ENCODE data around the gene ELFN1.

Gene ELFN1

GRCh38 chr7:1698201-1698600 is 28.1 kb downstream of the ELFN1 start:
- Histone ChIP-seq H3K36me3 (ENCODE audit: control insufficient read depth, insufficient read depth, low read length) (peaks cover 31% of the 10 kb centered on the region), H3K4me1 (ENCODE audit: control insufficient read depth, insufficient read depth, low read length, poor library complexity, severe bottlenecking) (peaks cover 23% of the 10 kb centered on the region), H3K9me3 (ENCODE audit: control insufficient read depth, low read length) (peaks cover 8% of the 10 kb centered on the region), H3K27ac (ENCODE audit: low read depth, low read length, severe bottlenecking) (no peak overlapping the region), H3K4me3 (ENCODE audit: extremely low read depth, insufficient read depth, low read length, poor library complexity, severe bottlenecking) (no peak overlapping the region)
- WGBS, 2 experiments (ENCODE audit: insufficient coverage in 2 of 2), result 43 to 57% methylated on average over 5 of the region's 9 CpGs

DNA sequence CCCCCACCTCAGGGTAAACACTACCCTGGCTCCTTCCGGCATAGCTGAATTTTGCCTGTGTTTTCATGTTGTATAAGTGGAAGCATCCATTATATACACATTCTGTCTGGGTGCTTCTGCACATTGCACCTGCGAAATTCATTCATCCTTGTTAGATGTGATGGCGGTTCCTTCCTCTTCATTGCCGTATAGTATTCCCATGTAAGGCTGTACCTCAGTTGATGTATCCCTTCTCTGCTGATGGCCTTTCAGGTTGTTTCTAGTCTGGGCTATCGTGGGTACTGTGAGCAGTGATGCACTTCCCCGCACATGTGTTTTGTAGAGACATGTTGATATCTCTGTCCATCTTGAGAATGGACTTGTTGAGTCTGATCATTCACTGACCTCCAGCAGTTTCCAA is 28.9 kb downstream of the ELFN1 start:
- H3K9me3 ChIP-seq (ENCODE audit: control insufficient read depth, low read length), result peaks cover 8% of the 10 kb centered on the region
- peaks cover 23% of the 10 kb centered on the region for H3K4me1 ChIP-seq (ENCODE audit: control insufficient read depth, insufficient read depth, low read length, poor library complexity, severe bottlenecking)
- 100% methylated on average over 2 to 5 of the region's 6 CpGs for WGBS, 2 experiments (ENCODE audit: insufficient coverage in 2 of 2)
- H3K36me3 ChIP-seq (ENCODE audit: control insufficient read depth, insufficient read depth, low read length), result peaks cover 31% of the 10 kb centered on the region
- no peak overlapping the region for H3K27ac ChIP-seq (ENCODE audit: low read depth, low read length, severe bottlenecking)
- no peak overlapping the region for H3K4me3 ChIP-seq (ENCODE audit: extremely low read depth, insufficient read depth, low read length, poor library complexity, severe bottlenecking)

GRCh38 chr7:1700086-1700485 is 30.0 kb downstream of the ELFN1 start:
- Histone ChIP-seq H3K36me3 (ENCODE audit: control insufficient read depth, insufficient read depth, low read length) (peaks cover 31% of the 10 kb centered on the region), H3K4me3 (ENCODE audit: extremely low read depth, insufficient read depth, low read length, poor library complexity, severe bottlenecking) (no peak overlapping the region), H3K27ac (ENCODE audit: low read depth, low read length, severe bottlenecking) (no peak overlapping the region), H3K9me3 (ENCODE audit: control insufficient read depth, low read length) (peaks cover 8% of the 10 kb centered on the region), H3K4me1 (ENCODE audit: control insufficient read depth, insufficient read depth, low read length, poor library complexity, severe bottlenecking) (peaks cover 13% of the 10 kb centered on the region)
- WGBS, 2 experiments (ENCODE audit: insufficient coverage in 2 of 2), result 92 to 93% methylated on average over 10 of the region's 11 CpGs

- WGBS, 2 experiments (ENCODE audit: insufficient coverage in 2 of 2), result 93% methylated on average over 25 to 27 of the region's 27 CpGs
- Histone ChIP-seq H3K36me3 (ENCODE audit: control insufficient read depth, insufficient read depth, low read length) (peaks cover 32% of the 10 kb centered on the region), H3K4me1 (ENCODE audit: control insufficient read depth, insufficient read depth, low read length, poor library complexity, severe bottlenecking) (peaks cover 13% of the 10 kb centered on the region), H3K4me3 (ENCODE audit: extremely low read depth, insufficient read depth, low read length, poor library complexity, severe bottlenecking) (no peak overlapping the region), H3K27ac (ENCODE audit: low read depth, low read length, severe bottlenecking) (no peak overlapping the region), H3K9me3 (ENCODE audit: control insufficient read depth, low read length) (peaks cover 8% of the 10 kb centered on the region)
Observed at GRCh38 chr7:1700536-1701333, 30.7 kb downstream of the ELFN1 start.

GRCh38 chr7:1702652-1703051 is 32.6 kb downstream of the ELFN1 start:
- H3K36me3 ChIP-seq (ENCODE audit: control insufficient read depth, insufficient read depth, low read length), result peaks cover 38% of the 10 kb centered on the region
- H3K9me3 ChIP-seq (ENCODE audit: control insufficient read depth, low read length), result peaks cover 8% of the 10 kb centered on the region
- WGBS, 2 experiments (ENCODE audit: insufficient coverage in 2 of 2), result 100% methylated on average over 1 of the region's 4 CpGs; no CpG with 5 or more reads in 1 of the 2 experiments
- no peak overlapping the region for H3K27ac ChIP-seq (ENCODE audit: low read depth, low read length, severe bottlenecking)
- peaks cover 2% of the 10 kb centered on the region for H3K4me1 ChIP-seq (ENCODE audit: control insufficient read depth, insufficient read depth, low read length, poor library complexity, severe bottlenecking)
- no peak overlapping the region for H3K4me3 ChIP-seq (ENCODE audit: extremely low read depth, insufficient read depth, low read length, poor library complexity, severe bottlenecking)

DNA sequence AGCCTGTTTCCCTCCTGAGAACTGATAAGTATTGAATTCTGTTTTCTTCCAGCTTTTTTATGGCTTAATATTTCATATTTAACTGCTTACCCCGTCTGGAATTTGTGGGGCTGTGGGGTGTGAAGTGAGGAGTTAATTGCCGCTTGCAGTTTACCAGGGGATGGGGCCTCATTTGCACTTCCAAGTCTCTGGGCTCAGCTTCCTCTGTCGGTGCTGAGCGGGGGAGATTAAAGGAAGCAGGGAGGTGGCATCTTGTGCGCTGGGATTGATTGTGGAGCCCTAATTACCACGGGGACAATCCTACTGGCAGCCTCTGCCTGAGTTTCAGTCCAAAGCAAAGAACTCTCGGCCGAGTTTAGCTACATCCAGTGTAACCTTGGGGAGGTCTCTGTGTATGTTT is 33.4 kb downstream of the ELFN1 start:
- Histone ChIP-seq H3K9me3 (ENCODE audit: control insufficient read depth, low read length) (peaks cover 8% of the 10 kb centered on the region), H3K27ac (ENCODE audit: low read depth, low read length, severe bottlenecking) (no peak overlapping the region), H3K36me3 (ENCODE audit: control insufficient read depth, insufficient read depth, low read length) (peaks cover 46% of the 10 kb centered on the region), H3K4me3 (ENCODE audit: extremely low read depth, insufficient read depth, low read length, poor library complexity, severe bottlenecking) (no peak overlapping the region), H3K4me1 (ENCODE audit: control insufficient read depth, insufficient read depth, low read length, poor library complexity, severe bottlenecking) (no peaks in the 10 kb centered on the region)
- 13 to 18% methylated on average over 6 to 7 of the region's 8 CpGs for WGBS, 2 experiments (ENCODE audit: insufficient coverage in 2 of 2)

DNA sequence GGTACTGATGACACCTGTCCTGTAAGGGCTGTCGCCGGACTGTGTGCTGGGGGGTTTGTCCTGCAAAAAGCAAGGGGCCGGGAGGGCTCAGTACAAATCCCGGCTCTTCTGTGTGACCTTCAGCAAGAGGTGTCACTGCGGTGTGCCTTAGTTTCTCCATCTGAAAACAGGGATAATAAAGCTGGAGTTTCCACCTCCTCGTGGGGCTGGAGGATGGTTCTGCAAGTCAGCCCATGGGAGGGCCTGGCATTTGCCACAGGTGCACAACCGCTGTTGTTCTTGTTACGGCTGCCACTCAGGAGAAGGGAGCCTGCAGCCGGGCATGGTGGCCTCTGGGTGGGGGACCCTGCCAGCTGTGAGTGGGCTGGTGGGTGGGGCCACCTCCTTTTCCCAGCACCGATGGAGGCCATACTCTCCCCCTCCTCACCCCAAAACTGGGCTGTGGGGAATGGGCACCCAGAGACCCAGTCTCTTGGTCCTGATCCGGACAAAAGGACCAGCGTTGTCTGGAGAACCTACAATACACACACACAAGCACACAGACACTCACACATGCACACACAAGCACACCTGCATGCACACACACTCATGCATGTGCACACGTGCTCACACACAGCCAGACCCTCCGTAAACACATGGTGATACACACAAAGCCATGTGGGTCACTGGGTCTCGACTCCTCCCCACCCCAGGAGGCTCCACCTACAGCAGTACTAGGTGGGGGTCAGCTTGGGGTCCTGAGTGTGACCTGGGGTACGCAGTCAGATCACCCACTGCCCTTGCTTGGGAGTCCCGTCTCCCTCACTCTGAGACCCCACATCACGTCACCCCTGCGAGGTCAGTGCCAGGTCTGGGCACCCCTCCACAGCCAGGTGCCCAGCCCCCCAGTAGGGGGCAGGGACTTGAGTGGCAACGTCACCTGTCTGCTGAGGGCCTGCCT is 34.1 kb downstream of the ELFN1 start:
- no peaks in the 10 kb centered on the region for H3K4me1 ChIP-seq (ENCODE audit: control insufficient read depth, insufficient read depth, low read length, poor library complexity, severe bottlenecking)
- peaks cover 47% of the 10 kb centered on the region for H3K36me3 ChIP-seq (ENCODE audit: control insufficient read depth, insufficient read depth, low read length)
- H3K9me3 ChIP-seq (ENCODE audit: control insufficient read depth, low read length), result peaks cover 13% of the 10 kb centered on the region
- no peak overlapping the region for H3K27ac ChIP-seq (ENCODE audit: low read depth, low read length, severe bottlenecking)
- no peak overlapping the region for H3K4me3 ChIP-seq (ENCODE audit: extremely low read depth, insufficient read depth, low read length, poor library complexity, severe bottlenecking)
- 77 to 87% methylated on average over 15 to 16 of the region's 20 CpGs for WGBS, 2 experiments (ENCODE audit: insufficient coverage in 2 of 2)

GRCh38 chr7:1704811-1705738 is 35.0 kb downstream of the ELFN1 start:
- Histone ChIP-seq H3K4me3 (ENCODE audit: extremely low read depth, insufficient read depth, low read length, poor library complexity, severe bottlenecking) (no peak overlapping the region), H3K9me3 (ENCODE audit: control insufficient read depth, low read length) (peaks cover 23% of the 10 kb centered on the region), H3K36me3 (ENCODE audit: control insufficient read depth, insufficient read depth, low read length) (peaks cover 47% of the 10 kb centered on the region), H3K27ac (ENCODE audit: low read depth, low read length, severe bottlenecking) (no peak overlapping the region), H3K4me1 (ENCODE audit: control insufficient read depth, insufficient read depth, low read length, poor library complexity, severe bottlenecking) (no peaks in the 10 kb centered on the region)
- 67% methylated on average over 17 to 18 of the region's 26 CpGs for WGBS, 2 experiments (ENCODE audit: insufficient coverage in 2 of 2)

DNA sequence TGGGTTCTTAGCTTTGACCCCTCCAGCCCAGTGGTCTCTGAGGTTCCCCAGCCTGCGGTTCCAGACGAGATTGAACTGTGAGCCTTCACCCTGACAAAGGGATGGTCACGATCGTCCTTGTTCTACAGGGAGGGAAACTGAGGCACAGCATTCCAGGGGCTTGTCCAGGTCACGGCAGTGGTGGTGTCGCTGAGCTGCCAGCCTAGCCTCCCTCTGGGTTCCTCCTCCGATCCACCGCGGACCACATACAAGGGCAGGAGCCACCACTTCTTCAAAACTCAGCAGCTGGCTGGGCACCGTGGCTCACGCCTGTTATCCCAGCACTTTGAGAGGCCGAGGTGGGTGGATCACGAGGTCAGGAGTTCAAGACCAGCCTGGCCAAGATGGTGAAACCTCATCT is 35.8 kb downstream of the ELFN1 start:
- WGBS, 2 experiments (ENCODE audit: insufficient coverage in 2 of 2), result 90 to 95% methylated on average over 7 to 12 of the region's 13 CpGs
- Histone ChIP-seq H3K27ac (ENCODE audit: low read depth, low read length, severe bottlenecking) (no peak overlapping the region), H3K4me3 (ENCODE audit: extremely low read depth, insufficient read depth, low read length, poor library complexity, severe bottlenecking) (no peak overlapping the region), H3K4me1 (ENCODE audit: control insufficient read depth, insufficient read depth, low read length, poor library complexity, severe bottlenecking) (no peaks in the 10 kb centered on the region), H3K9me3 (ENCODE audit: control insufficient read depth, low read length) (peaks cover 23% of the 10 kb centered on the region), H3K36me3 (ENCODE audit: control insufficient read depth, insufficient read depth, low read length) (peaks cover 46% of the 10 kb centered on the region)

DNA sequence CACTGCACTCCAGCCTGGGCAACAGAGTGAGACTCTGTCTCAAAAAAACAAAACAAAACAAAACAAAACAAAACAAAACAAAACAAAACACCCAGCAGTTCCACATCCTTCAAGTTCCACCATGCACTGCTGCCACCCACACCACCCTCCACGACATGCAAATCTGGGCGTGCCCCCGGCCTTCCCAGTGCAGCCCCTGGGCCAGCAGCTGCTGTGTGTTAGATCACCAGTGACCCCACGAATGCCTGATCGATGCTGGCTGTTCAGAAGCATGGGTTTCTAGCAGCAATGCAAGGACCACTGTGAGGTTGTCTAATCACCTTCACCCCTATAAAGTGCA is 36.3 kb downstream of the ELFN1 start:
- Histone ChIP-seq H3K36me3 (ENCODE audit: control insufficient read depth, insufficient read depth, low read length) (peaks cover 46% of the 10 kb centered on the region), H3K4me3 (ENCODE audit: extremely low read depth, insufficient read depth, low read length, poor library complexity, severe bottlenecking) (no peak overlapping the region), H3K9me3 (ENCODE audit: control insufficient read depth, low read length) (peaks cover 23% of the 10 kb centered on the region), H3K27ac (ENCODE audit: low read depth, low read length, severe bottlenecking) (no peak overlapping the region), H3K4me1 (ENCODE audit: control insufficient read depth, insufficient read depth, low read length, poor library complexity, severe bottlenecking) (no peaks in the 10 kb centered on the region)
- WGBS, 2 experiments (ENCODE audit: insufficient coverage in 2 of 2), result 93 to 100% methylated on average over 3 to 5 of the region's 5 CpGs
